Measurements from ENCODE around the gene N4BP3.

N4BP3 gene

DNA sequence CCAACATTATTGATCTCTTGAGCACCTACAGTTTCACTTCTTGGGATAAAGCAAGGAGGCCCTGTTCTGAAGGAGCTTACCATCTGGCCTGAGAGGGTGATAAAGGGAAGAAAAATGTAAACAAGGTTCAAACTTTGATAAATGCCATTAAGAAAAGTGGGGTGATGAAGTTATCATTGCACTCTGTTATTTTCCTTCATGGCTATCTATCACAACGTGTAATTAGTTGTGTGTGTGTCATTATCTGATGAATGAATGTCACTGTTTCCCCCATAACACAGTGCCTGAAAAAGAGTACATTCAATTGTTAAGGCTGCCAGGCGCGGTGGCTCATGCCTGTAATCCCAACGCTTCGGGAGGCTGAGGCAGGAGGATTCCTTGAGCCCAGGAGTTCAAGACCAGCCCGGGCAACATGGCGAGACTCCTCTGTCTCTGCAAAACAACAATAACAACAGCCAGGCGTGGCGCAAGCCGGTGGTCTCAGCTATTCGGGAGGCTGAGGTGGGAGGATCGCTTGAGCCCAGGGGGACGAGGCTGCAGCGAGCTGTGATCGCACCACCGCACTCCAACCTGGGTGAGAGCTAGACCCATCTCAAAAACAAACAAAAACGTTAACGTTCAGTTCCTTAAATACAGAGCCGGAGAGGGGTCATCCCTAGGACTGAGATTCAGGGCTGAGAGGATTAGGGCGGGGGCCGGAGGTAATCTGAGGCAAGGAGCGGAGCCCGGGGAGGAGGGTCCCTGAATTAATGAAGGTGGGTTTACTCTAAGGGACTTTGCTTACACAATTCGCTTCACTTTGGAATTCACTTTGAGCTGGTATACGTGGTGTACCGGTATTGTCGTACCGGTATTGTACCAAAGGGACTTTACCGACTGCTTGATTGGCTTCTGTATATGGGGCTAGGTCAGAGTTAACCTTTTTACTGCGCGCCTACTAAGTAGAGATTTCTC is 39.4 kb downstream of the N4BP3 start:
- DNase-seq: no peak

DNA sequence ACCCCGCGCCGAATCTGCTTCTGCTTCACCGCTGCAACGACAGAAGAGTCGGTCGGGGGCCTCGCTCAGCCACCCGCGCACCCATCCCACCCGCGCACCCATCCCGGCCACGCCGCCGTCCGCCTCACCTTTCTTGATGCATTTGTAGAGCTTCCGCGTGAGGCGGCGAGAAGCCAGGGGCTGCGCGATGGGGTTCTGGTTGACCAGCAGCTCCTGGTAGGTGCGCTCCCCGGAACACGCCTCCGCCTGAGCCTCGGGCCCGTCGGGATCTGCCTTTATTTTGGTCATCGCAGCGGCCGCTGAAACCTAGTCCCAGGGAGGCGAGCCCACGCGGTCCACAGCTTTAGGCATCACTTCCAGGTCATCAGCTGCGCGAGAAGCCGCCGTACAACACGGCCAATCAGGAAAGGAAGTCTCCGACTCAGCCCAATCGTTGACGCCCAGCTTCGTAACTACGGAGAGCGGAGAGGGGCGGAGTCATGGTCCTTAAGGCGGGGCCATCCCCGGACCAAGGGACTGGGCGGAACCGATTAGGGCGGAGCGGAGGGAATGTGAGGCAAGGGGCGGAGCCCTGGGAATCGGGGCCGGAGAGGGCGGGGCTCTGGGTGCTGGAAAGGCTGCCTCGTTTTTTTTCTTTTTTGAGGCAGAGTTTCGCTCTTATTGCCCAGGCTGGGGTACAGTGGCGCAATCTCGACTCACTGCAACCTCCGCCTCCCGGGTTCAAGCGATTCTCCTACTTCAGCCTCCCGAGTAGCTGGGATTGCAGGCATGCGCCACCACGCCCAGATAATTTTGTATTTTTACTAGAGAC is 40.4 kb downstream of the N4BP3 start, which contains the start of gene NHP2:
NHP2 (minus strand) TSS at position 356 of the 811 bp plus-strand sequence; CDS start at position 288, 68 bp downstream.
- peak; percentile 97 to 98 for DNase-seq

DNA sequence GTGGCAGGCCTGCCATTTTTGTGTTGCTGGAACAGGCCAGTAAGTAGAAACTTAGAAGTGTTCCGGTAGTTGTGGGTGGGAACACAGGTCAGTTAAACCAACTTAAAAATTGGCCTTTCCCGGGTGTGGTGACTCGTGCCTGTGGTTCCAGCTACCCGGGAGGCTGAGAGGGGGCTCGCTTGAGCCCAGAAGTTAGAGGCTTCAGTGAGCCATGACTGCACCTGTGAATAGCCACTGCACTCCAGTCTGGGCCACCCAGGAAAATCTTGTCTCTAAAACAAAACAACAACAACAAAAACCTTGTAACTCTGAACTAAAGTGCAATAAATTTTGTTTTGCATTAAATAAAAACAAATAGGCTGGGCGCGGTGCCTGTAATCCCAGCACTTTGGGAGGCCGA is 41.7 kb downstream of the N4BP3 start:
- no peak for DNase-seq

GRCh38 chr5:178160176-178160575 is 46.8 kb downstream of the N4BP3 start:
- no peak for DNase-seq

DNA sequence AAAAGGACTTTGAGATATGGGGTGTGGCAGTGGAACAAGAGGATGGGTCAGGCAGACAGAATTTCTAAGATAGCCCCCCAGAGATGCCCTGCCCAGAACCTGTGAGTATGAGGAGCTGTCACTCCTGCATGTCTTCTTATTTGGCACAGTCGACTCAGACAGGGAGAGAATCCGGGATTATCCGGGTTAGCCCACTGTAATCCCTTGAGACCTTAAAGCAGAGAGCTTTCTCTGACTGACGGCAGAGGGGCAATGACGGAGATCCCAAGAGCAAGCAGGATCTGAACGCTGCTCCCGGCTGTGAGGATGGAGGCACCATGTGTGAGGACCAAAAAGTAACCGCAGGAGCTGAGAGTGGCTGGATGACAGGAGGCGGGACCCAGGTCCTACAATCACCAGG is 49.1 kb downstream of the N4BP3 start:
- no peak for DNase-seq

DNA sequence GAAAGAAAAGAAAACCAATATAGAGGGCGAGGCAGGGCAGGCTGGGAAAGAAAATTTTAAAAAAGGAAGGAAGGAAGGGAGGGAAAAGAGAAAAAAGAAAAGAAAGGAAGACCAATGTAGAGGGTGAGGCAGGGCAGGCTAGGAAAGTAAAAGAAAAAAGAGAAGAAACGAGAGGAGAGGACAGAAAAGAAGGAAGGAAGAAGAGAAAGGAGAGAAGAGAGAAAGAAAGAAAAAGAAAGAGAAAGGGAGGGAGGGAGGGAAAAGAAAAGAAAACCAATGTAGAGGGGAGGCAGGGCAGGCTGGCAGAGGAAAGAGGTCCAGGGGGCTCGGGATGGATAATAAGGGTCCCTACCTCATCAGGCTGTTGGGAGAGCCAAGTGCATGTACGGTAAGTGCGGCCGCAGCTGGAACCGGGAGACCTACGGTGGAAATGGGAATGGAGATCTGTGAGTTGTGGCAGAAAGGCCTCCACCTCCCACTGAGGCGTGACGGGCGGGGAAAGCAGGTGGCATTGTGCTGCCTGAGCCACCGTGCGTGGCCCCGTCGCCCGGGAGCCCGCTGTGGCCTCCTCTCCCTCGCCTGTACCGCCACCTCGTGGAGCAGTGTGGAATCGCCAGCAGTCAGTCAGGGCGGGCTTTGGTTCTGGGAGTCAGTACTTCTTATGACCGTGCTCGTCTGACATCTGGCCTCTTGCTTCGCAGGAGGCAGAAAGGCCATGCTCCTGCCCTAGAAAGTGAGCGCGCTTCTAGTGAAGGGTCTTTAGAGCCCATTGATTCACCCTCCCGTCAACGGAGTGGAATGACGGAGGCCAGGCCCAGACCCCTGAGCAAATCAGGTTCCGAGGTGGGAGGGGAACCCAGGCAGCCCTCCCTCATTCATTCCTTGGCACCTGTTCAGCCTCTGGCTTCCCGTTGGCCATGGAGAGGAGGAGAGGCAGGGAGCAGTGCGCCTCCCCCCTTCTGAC is 50.7 kb downstream of the N4BP3 start:
- peak; percentile 90 to 91 for DNase-seq

GRCh38 chr5:178165581-178165980 is 52.2 kb downstream of the N4BP3 start:
- no peak for DNase-seq

DNA sequence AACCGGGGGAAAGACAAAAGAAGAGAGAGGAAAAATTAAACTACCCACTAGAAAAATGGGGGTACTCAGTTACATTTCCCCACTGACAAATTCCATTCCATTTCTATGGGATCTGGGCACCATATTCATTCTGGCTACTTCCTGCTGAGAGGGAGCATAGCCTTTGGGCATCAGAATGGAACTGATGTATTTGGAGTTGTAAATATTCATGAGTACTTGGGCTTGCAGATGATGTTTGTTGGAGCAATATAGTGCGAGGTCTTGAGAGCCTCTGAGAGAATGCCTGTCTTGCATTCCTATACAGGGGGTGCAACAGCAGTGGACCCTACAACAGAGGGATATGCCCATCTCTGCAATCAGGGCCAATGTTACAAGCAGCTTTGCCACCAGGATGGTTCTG is 57.1 kb downstream of the N4BP3 start:
- no peak for DNase-seq

DNA sequence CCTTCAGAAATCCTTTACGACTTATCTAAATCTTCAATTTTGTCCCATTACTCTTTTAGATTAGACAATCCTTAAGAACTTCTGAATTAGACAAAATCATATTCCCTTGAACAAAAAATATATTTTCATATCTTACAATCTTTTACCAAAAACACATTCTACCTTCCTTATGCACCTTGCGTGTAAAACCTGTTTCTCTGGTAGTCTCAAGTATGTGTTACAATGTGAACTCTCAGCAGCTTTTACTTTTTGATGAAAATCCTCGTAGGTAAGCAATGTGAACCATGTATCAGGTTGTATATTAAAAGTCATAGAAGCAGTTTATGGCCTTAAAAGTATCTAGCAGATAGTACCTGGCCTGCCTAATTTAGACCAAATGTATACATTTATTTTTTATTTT is 61.1 kb downstream of the N4BP3 start:
- no peak for DNase-seq

Measured in CD4-positive, alpha-beta T cell treated with Interleukin-4 for 1 hour (primary cell).